Stimulated activated CD8-positive, alpha-beta memory T cell treated with anti-CD3 and anti-CD28 coated beads, Interleukin-7, amount 100 ng/mL, for 4 hours (primary cell): ENCODE data around the gene SEZ6.

Experiments
- DNase-seq, 2 donors: peaks; one replicate each; pipeline ENCODE4 v3.0.0-alpha.2; 2020; ENCODE audit warnings: low read depth in 2 of 2

The SEZ6 gene, protein sequence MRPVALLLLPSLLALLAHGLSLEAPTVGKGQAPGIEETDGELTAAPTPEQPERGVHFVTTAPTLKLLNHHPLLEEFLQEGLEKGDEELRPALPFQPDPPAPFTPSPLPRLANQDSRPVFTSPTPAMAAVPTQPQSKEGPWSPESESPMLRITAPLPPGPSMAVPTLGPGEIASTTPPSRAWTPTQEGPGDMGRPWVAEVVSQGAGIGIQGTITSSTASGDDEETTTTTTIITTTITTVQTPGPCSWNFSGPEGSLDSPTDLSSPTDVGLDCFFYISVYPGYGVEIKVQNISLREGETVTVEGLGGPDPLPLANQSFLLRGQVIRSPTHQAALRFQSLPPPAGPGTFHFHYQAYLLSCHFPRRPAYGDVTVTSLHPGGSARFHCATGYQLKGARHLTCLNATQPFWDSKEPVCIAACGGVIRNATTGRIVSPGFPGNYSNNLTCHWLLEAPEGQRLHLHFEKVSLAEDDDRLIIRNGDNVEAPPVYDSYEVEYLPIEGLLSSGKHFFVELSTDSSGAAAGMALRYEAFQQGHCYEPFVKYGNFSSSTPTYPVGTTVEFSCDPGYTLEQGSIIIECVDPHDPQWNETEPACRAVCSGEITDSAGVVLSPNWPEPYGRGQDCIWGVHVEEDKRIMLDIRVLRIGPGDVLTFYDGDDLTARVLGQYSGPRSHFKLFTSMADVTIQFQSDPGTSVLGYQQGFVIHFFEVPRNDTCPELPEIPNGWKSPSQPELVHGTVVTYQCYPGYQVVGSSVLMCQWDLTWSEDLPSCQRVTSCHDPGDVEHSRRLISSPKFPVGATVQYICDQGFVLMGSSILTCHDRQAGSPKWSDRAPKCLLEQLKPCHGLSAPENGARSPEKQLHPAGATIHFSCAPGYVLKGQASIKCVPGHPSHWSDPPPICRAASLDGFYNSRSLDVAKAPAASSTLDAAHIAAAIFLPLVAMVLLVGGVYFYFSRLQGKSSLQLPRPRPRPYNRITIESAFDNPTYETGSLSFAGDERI

DNA sequence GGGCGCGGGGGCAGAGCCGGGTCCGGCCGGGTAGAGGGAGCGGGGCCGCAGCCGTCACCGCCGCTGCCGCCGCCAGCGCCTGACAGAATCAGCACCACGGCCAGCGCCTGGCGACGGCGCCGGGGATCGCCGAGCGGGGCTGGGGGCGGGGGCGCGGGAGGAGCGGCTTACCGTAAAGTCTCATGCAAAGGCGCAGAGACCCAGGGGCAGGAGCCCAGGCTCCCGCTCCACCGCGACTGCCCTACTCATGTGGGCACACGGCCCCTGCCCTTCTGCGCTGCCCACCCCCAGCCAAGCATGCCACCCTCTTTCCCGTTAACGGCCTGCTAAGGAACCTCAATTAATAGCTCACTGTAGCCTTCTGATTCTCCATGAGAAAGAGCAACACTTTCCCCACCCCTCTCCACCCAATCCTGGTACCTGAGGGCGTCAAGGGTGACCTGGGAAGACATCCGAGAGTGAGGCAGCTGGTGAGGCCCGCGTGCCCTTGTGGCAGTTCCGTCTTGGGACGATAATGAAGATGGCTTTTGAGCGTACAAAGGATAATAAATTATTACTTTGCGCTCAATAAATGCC, at the start of gene SEZ6:
TSS of gene SEZ6 (minus strand) at position 98 of the 576 bp plus-strand sequence. CDS start 164 bp downstream, outside the sequence.
- peak; percentile 11 to 40 for DNase-seq

DNA sequence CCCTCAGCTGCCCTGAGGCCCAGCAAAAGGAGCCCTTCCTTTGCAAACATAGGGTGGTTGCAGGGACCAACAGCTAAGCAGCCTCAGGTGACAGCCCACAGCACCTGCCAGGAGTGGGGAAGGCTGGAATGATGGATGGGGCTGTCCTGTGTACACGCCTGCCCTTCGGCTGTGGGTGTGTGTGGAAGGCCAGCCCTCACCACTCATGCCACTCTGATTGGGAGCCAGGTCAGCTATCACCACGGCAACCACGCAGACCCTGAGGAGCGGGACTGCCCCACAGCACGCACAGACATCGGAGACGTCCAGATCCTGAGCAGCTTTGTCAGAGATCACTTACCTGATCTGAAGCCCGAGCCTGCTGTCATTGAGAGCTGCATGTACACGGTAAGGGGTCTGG, 49.0 kb upstream of the SEZ6 start:
- no peak for DNase-seq

DNA sequence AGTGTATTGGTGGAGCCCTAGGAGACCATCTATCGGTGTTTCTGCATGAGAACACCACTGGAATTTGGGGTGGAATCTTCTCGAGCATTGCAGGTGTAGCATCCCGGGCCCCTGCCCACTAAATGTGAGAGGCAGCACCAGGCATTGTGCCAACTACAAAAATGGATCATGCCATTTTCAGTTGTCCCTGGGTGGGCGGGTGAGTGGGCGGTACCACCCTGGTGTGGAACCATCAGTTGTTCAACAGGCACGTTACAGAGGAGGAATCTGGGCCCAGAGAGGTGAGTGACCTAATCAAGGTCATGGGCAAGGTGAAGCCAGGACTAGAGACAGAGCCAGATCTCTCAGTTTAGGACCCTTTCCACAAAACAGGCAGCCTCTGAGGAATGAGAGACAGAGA, 45.9 kb upstream of the SEZ6 start:
- no peak for DNase-seq

DNA sequence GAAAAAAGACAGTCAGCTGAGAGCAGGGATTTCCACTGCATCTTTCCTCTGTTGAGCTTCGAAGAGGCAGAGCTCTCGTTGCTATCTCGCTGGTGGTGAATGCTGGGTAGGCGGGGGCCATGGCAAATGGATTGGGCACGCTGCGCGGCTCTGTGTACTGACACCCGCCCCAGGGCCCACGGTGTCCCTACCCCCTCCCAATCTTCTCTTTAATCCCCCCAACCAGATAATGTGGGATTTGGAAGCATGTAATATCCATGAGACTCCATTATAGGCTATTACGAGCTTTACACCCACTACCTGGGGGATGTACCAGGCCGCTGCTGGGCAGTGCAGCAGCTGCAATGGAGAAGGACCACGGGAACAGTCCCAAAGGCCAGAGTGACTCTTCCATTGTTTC, 45.4 kb upstream of the SEZ6 start:
- DNase-seq, result no peak

DNA sequence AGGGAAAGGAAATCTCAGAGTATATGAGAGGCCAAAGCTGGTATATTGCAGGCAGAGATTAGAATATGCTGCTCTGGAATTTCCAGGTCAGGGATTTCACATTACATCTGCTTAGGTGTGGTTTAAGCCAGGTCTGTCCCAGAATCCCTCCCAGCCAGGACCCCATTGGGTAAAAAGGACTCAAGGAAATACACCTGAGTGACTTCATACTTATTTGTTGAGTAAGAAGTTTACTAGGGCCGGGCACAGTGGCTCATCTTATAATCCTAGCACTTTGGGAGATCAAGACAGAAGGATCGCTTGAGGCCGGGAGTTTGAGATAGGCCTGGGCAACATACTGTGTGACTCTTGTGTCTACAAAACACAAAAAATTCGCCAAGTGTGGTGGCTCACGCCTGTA, 44.3 kb upstream of the SEZ6 start:
- DNase-seq, result no peak

DNA sequence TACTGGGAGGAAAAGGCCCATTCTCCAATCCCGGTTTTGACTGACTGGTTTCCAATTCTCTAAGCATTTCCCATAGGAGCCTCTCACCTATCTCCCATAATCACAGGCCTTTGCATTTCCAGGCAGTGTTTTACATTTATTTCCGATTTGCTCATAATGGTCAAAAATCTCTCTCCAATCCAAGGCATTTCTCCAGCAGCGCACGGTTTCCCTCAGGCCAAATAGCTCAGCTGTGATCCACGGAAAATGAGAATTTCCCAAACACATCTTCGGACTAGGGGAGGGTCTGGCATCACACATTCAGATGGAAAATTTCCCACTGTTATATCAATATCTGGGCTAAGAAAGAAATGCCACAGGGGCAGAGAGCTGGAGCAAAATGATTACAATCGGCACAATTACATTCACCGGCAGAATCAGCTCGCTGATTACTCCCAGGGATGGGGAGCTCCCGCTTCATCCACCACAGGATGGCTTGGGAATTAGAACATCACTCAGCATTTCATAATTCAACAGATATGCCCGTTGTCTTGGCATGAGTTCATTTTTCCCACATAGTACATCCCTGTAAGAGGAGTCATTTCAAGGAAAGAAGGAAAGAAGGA, 43.8 kb upstream of the SEZ6 start:
- DNase-seq, result no peak

DNA sequence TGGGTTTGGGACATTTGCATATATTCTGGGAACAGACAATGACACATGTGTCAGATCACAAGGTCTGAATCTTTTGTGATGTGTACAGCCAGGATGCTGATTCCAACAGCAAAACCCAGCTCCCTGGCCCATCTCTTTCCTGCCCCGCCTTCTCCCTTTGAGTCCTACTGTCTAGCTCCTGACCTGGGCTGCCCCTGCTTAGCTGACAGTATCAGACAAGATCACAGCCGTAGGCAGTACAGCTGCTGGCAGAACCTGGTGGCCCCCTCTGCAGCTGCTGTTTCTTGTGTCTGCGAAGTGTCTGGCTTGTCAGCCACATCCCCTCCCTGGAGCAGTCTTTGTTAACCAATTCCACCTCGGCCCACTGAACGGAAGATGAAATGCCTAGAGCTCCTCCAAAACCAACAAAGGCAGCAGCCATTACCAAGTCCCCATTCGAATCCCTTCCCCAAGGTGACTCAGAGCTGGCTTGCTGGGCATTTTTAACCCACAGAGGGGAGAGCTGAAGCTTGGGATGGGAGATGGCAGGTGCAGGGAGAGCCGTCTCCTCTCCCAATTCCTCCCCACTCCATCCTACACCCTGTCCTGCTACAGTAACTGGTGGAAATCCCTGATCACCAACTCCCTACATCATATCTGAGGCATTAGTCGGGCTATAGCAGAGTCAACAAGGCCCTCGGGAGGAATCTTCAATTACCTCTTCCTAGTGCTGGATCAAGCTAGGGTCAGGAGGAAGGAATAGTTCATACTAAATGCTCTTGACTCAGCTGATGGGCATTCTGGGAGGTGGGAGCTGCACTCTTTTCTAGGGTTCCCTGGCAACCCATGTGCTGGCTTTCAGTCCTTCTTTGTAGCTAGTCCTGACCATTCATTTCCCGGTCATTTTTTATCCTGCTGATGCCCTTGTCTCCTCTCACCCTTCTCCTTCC, 42.9 kb upstream of the SEZ6 start:
- DNase-seq, result no peak

DNA sequence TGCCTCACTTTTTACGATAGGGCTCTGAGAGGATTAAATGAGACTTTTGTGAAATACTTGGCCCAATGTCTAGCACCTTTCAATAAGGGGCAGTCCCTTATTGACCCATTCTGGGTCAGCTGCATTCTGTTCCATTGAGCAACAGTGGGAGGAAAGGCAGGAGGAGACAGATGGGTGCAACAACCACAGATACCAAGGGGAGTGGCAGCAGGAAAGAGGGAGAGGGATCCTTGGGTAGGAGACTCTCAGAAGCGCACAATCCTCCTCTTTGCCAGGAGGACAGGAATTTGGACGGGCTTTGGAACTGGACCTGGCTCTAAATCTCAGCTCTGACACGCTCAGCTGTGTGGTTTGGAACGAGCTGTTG, 40.6 kb upstream of the SEZ6 start:
- DNase-seq, result no peak

DNA sequence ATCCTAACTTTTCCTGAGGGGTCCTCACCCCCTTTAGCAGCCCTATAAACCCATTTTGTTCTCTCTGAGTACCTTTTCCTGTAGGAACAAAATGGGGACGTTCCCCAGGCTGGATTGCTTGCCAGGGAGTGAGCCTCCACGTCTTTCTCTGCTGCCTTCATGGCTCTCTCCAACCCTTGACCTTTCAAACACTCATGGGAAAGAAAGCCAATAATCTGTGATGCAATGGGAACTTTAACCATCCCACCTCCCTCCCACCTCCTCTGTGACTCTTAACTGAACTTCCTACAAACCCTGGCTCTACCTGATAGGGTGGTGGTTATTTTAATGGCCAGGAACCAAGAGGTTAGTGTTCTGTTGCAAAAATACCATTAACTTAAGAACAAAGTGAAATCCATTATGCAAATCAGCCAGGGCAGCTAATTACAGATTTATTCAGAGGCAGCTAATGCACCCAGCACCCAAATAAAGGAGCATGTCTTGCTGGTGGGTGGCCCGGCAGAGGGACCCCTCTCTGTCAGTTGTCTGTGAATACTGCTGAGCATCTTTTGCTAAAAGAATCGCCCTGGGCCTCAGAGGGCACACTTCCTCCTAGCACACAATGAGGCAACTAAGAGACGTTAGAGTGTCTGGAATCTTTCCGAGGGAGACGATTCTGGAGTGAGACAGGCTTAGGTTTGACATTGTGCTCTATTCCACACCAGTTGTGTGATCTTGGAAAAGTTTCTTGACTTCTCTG, 40.1 kb upstream of the SEZ6 start:
- DNase-seq, result no peak

DNA sequence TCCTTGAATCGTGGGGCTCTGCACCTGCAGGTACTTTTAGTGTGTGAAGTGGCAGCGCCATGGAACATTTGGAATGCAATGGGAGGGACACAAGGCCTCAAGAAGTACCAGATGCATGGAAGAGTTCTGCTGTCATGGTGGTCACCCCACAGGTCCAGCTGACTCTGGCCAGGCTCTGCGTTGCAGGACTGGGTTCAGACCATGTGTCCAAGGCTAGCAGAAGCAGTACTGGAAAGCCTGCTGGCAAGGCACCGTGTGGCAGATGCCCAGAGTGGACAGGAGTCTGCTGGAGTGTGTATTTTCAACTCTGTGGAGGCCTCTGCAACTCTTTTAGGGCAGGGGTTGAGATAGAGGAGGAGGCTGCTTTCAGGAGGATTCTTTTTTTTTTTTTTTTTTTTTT, 39.2 kb upstream of the SEZ6 start:
- no peak for DNase-seq

DNA sequence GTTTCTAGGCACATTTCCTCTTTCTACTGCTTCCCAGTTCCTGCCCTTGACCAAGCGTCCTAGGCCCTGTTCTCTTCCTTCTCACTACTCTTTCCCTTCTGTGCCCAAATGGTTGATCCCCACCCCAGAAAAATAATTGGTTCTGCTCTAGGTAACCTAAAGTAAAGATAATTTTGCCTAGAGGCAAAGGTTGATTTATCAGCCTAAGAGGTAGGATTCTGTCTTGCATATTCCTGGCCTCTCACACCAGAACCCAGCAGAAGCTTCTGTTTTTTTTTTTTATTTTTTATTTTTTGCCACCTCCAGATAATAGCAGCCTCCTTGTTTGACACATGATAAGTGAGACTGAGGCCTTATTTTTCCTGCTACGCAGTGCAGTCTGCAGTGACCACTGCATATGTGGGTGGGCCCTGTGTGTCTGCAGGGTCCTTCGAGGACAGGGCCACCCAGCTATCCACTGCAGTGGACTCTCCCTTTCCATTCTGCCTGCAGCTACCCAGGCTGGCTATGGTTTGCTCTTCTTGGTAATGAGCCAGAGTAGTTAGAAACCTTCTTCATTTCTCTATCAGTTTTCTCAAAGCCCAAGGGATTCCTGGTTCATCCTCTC, 37.8 kb upstream of the SEZ6 start:
- no peak for DNase-seq

DNA sequence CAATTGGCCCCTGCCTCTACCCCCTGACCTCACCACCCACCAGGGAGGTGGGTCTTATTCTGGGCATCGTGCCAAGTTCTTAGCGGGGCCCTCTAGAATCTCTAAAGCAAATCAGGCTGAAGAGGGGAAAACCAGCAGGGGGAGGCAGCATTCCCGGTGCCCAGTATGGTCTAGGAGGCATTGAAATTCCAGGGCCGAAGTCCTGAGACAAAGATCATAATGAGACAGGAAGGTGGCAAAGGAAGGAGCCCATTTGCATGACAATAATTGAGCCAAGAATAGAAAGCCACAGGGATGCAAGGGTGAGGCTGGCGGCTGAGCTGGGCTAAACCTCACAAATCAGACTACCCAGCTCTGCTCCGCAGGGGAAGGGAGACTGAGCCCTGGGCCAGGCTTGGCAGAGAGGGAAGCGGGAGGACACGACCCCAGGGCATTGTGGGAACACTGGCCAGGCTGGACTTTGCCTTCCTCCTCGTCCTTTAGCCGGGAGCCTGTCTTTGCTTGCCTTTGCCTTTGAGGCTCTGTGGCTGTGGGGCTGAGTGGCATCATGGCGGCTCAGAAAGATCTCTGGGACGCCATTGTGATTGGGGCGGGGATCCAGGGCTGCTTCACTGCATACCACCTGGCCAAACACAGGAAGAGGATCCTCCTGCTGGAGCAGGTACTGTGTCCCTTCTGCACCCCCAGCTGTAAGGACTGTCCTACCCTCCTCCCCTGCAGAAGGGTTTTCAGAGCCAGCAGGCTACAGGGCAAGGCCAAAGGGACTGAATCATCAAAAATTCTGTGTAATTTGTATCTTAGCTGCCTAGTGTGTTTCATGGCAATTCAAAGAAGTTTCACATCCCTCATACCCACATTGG, 37.1 kb upstream of the SEZ6 start, which contains the start of gene PIPOX:
TSS of gene PIPOX (plus strand) at position 463 of the 860 bp plus-strand sequence. CDS start at position 548, 85 bp downstream.
- no peak for DNase-seq

DNA sequence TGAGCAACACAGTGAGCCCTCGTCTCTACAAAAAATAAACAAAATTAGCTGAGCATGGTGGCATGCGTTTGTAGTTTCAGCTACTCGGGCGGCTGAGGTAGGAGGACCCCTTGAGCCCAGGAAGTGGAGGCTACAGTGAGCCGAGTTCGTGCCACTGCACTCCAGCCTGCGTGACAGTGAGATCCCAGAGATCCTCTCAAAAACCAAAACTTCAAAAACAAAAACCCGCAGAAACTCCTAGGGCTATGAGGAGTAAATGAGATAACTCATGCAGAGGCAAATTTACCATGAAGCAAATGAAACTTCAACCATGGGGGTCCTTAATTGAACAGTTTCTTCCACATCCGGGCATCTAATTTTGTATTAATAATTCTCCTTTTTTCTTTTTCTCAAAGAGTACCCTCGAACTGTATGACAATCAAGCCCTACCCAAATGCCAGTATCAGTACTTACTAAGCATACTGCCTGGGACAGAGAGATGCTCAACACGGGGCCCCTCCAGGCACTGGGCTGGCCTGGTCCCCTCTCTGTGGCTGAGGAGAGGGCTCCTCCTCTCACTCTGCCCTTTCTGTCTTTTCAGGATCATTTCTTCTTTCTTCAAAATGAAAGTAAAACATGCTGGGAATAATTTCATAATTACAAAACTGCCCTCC, 36.3 kb upstream of the SEZ6 start:
- no peak for DNase-seq

DNA sequence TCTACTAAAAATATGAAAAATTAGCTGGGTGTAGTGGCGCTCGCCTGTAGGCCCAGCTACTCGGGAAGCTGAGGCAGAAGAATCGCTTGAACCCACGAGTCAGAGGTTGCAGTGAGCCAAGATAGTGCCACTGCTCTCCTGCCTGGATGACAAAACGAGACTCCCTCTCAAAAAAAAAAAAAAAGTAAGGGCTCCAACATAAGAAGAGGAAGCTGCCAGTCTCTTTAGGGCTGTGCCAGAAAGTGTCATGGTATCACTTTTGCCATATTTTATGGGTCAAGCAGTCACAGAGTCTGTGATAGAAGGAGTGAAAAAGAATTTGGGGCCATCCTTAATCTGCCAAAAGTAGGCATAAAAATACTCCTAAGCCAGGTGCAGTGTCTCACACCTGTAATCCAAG, 35.7 kb upstream of the SEZ6 start:
- no peak for DNase-seq

DNA sequence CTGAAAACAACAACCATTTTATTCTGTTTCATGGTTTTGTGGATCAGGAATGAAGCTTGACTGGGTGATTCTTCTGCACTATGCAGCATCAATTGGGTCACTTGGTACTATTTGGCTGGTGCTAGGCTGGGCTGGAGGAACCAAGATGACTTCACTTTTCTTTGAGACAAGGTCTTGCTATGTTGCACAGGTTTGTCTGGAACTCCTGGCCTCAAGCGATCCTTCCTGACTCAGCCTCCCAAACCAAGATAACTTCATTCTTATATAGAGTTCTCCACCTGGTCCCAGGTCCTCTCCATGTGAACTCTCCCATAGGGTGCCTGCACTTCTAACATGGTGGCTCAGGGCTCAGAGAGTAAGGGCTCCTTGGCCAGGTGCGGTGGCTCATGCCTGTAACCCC, 35.3 kb upstream of the SEZ6 start:
- DNase-seq, result no peak

DNA sequence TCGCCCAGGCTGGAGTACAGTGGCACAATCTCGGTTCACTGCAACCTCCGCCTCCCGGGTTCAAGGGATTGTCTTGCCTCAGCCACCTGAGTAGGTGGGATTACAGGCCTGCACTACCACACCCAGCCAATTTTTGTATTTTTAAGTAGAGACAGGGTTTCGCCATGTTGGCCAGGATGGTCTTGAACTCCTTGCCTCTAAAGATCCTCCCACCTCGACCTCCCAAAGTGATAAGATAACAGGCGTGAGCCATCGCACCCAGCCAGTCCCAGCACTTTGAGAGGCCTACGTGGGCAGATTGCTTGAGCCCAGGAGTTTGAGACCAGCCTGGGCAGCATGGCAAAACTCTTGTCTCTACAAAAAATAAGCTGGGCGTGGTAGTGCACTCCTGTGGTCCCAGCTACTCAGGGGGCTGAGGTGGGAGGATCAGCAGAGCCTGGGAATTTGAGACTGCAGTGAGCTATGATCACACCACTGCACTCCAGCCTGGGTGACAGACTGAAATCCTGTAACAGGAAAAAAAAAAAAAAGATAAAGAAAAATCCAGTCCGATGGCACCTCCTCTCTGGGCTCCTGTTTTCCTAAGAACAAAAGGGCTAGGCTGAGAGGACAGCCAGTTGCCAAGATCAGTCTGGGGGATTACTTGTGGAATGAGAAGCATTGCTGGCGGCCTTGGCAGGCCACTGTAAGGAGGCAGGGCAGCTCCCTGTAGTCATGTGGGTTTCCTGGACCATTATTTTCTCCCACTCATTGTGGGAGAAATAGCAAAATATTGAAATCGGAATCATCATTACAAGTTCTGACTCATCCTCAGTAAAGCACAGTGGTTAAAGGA, 34.1 kb upstream of the SEZ6 start:
- DNase-seq, result no peak

DNA sequence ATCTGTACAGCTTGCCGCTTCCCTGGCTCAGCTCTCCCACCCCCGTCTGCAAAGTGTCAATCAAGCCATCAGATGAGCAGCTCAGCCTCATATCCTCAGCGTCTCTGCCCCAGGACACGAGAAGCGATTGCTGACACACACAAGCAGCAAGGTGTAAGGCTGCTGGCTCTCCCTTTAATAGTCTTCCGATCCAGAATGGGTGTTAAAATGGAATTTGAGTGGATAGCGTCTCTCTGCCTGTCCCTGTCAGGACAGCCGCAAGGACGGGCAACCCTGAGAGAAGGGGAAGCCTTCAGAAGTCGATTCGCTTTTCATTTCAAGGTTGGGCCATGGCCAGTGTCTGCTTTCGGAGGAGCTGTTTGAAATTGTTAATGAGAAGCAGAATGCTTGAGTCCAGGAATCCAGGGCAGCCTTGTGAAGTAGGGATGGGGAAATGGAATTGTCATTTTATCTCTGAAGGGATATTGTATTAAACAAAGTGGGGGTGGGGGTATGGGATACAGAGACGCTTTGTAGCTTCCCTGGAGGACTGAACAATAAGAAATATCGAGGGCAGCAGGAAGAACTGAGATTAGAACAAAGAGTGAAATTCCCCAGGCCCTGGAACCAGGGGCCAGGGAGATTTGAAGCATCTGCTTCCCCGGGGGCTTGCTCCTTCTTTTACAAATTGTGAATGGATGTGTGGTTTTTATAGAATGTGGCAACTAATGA, 32.4 kb upstream of the SEZ6 start:
- no peak for DNase-seq
